GM23338 (cell line): Measurements from ENCODE around the gene MLLT3. TPM values are rescaled to one million over a fixed set of nuclear protein-coding genes. Genes with fewer than 3 reads are reported as not detected.

Experiments
- ATAC-seq: fragments of 200-7000 bp; cut with Tn5 transposase; 3 replicates; pipeline ENCODE4 v1.9.1; 2020
- DNase-seq: peaks from one replicate; pipeline ENCODE4 v3.0.0-alpha.2; 2015; ENCODE audit warnings: low spot score
- H2AFZ ChIP-seq: fragments of 200-600 bp; sonication (generic); 2 replicates; pipeline ENCODE4 v1.8.0; 2016; ENCODE audit warnings: antibody characterized with exemption, mild to moderate bottlenecking, moderate library complexity
- H3F3A ChIP-seq: fragments of 200-600 bp; sonication (generic); replicated peaks from 2 replicates; pipeline ENCODE4 v1.8.0; 2017; ENCODE audit warnings: antibody characterized with exemption, mixed run types, low read depth
- H3K27ac ChIP-seq: fragments of 200-600 bp; sonication (generic); 2 replicates; pipeline ENCODE4 v1.6.1; 2016; ENCODE audit warnings: low read depth
- H3K27me3 ChIP-seq: fragments of 200-600 bp; sonication (generic); 2 replicates; pipeline ENCODE4 v1.8.0; 2016; ENCODE audit warnings: mild to moderate bottlenecking, mixed run types, moderate library complexity; ENCODE audit not compliant: insufficient read depth
- H3K36me3 ChIP-seq: fragments of 200-600 bp; sonication (generic); 2 replicates; pipeline ENCODE4 v1.8.0; 2016; ENCODE audit warnings: mild to moderate bottlenecking; ENCODE audit not compliant: insufficient read depth
- H3K4me1 ChIP-seq: fragments of 200-600 bp; sonication (generic); 2 replicates; pipeline ENCODE4 v1.8.0; 2016; ENCODE audit warnings: mild to moderate bottlenecking, moderate library complexity; ENCODE audit not compliant: insufficient read depth
- H3K4me2 ChIP-seq: fragments of 200-600 bp; sonication (generic); 2 replicates; pipeline ENCODE4 v1.7.1; 2017; ENCODE audit warnings: mixed run types
- H3K4me3 ChIP-seq: fragments of 200-600 bp; sonication (generic); 2 replicates; pipeline ENCODE4 v1.6.1; 2016; ENCODE audit warnings: mixed run types
- H3K79me2 ChIP-seq: fragments of 200-600 bp; sonication (generic); replicated peaks from 2 replicates; pipeline ENCODE4 v1.8.0; 2017; ENCODE audit warnings: mild to moderate bottlenecking; ENCODE audit not compliant: insufficient read depth
- H3K9me2 ChIP-seq: fragments of 200-600 bp; sonication (generic); 2 replicates; pipeline ENCODE4 v1.8.0; 2017; ENCODE audit not compliant: insufficient read depth
- H4K20me1 ChIP-seq: fragments of 200-600 bp; sonication (generic); replicated peaks from 2 replicates; pipeline ENCODE4 v1.8.0; 2017; ENCODE audit warnings: mild to moderate bottlenecking; ENCODE audit not compliant: insufficient read depth
- H3K27ac Mint-ChIP-seq: 2 replicates; pipeline ENCODE4 v1.8.0; 2020; ENCODE audit warnings: inconsistent platforms, mild to moderate bottlenecking, moderate library complexity, mixed read lengths
- H3K27me3 Mint-ChIP-seq: 3 replicates; pipeline ENCODE4 v1.8.0; 2022; ENCODE audit warnings: low read depth, mild to moderate bottlenecking, moderate library complexity, mixed read lengths, inconsistent platforms; ENCODE audit not compliant: insufficient read depth, poor library complexity
- H3K36me3 Mint-ChIP-seq: 3 replicates; pipeline ENCODE4 v1.8.0; 2021; ENCODE audit warnings: low read depth, mild to moderate bottlenecking, inconsistent platforms, moderate library complexity, mixed read lengths
- H3K4me1 Mint-ChIP-seq: 3 replicates; pipeline ENCODE4 v1.8.0; 2020; ENCODE audit warnings: mild to moderate bottlenecking, inconsistent platforms, mixed read lengths
- H3K4me3 Mint-ChIP-seq: 3 replicates; pipeline ENCODE4 v1.8.0; 2021; ENCODE audit warnings: moderate library complexity, mild to moderate bottlenecking, inconsistent platforms, mixed read lengths
- H3K9me3 Mint-ChIP-seq: 3 replicates; pipeline ENCODE4 v1.8.0; 2020; ENCODE audit warnings: moderate library complexity, mild to moderate bottlenecking, inconsistent platforms, mixed read lengths
- CREB1 ChIP-seq: fragments of 250-450 bp; sonication (Bioruptor Pico); IDR thresholded peaks from 2 replicates; pipeline ENCODE4 v1.5.0; 2020; ENCODE audit warnings: low read depth, mild to moderate bottlenecking, moderate library complexity
- EZH2 ChIP-seq: fragments of 200-600 bp; sonication (generic); IDR thresholded peaks from one replicate; pipeline ENCODE4 v1.8.0; 2017; ENCODE audit warnings: antibody characterized with exemption, mild to moderate bottlenecking, low read depth; ENCODE audit not compliant: unreplicated experiment
- EZH2phosphoT487 ChIP-seq: fragments of 200-600 bp; sonication (generic); IDR thresholded peaks from one replicate; pipeline ENCODE4 v1.8.1; 2018; ENCODE audit warnings: antibody characterized with exemption; ENCODE audit not compliant: unreplicated experiment
- JUNB ChIP-seq: IDR thresholded peaks from one replicate; pipeline ENCODE4 v1.6.1; 2016; ENCODE audit warnings: antibody characterized with exemption; ENCODE audit not compliant: unreplicated experiment
- NANOG ChIP-seq: IDR thresholded peaks from 2 replicates; pipeline ENCODE4 v1.6.1; 2016; ENCODE audit warnings: antibody characterized with exemption, borderline replicate concordance
- POLR2AphosphoS5 ChIP-seq: IDR thresholded peaks from 2 replicates; pipeline ENCODE4 v1.6.1; 2016; ENCODE audit warnings: antibody characterized with exemption, low read depth
- STAT1 ChIP-seq: IDR thresholded peaks from one replicate; pipeline ENCODE4 v1.6.1; 2016; ENCODE audit warnings: antibody characterized with exemption; ENCODE audit not compliant: unreplicated experiment
- ZNF114 ChIP-seq: fragments of 250-450 bp; sonication (Bioruptor Pico); IDR thresholded peaks from 2 replicates; pipeline ENCODE4 v1.5.0; 2020; ENCODE audit warnings: mild to moderate bottlenecking, moderate library complexity
- polyA plus RNA-seq: library from polyadenylated mRNA; unstranded; fragments of >200 nt; fragmentation: Nextera tagmentation; extraction: Ambion mirVana; gene quantifications from 2 replicates; pipeline ENCODE4 v1.2.1, GENCODE V29; 2016
- total RNA-seq: library from RNA; depleted of rRNA; stranded (reverse); fragments of >200 nt; shearing (Covaris generic); gene quantifications from 2 replicates; pipeline ENCODE4 v1.2.3, GENCODE V29; 2014
- TF ChIP-seq, protein P1 (sequence below), 2 experiments: fragments of 200-600 bp in 1 of 2; sonication (generic) in 1 of 2; conservative IDR thresholded peaks; 2 replicates each; pipeline versions ENCODE4 v1.5.1 to v1.6.1; 2016 to 2017; ENCODE audit warnings: antibody characterized with exemption in 2 of 2, low read depth in 2 of 2, mild to moderate bottlenecking in 2 of 2, moderate library complexity in 1 of 2
- TF ChIP-seq, protein P2 (sequence below): IDR thresholded peaks from 2 replicates; pipeline ENCODE4 v1.6.1; 2016; ENCODE audit warnings: antibody characterized with exemption
- TF ChIP-seq, protein P3 (sequence below): IDR thresholded peaks from one replicate; pipeline ENCODE4 v1.6.1; 2018; ENCODE audit warnings: antibody characterized with exemption; ENCODE audit not compliant: unreplicated experiment

The MLLT3 gene
- total and polyA plus RNA-seq, 2 experiments from 2014 or later, result 7.5 to 9.5 TPM

DNA sequence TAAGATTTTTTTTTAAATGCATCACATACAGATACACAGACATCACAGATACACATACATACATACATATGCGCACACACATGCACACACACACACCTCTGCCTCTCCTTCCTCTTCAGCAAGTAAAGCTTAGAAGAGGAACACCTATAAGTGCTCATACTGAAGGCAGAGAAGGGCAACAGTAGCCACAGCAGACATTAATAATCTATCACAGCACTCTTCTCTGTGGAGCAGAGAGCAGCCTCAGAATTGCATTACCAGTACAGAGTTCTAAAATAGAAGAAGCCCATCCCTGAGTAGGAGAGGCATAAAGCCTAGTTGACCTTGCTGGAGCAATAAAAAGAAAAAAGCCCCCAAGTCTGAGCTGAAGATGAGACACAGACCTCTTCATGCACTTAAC, 110.6 kb downstream of the MLLT3 start:
- Histone ChIP-seq H3K79me2 (no peaks in the 10 kb centered on the region), H3K27me3 (no peaks in the 10 kb centered on the region), H3K4me2 (no peak overlapping the region), H3K4me1 (0 out of 2 replicates have a peak, but pooled peaks cover 8% of the 10 kb centered on the region), H3K36me3 (no peaks in the 10 kb centered on the region), H4K20me1 (no peaks in the 10 kb centered on the region), H3K27ac (no peak overlapping the region), H2AFZ (no peak overlapping the region), H3F3A (no peaks in the 10 kb centered on the region), H3K4me3 (no peak overlapping the region), H3K9me2 (no peaks in the 10 kb centered on the region)
- no peak overlapping the region for H3K4me3 Mint-ChIP-seq
- no peak for DNase-seq
- H3K9me3 Mint-ChIP-seq, result no peaks in the 10 kb centered on the region
- no peaks in the 10 kb centered on the region for H3K36me3 Mint-ChIP-seq
- H3K27ac Mint-ChIP-seq, result 0 out of 2 replicates have a peak overlapping the region, but pooled peaks have one; percentile 60
- ATAC-seq, result no peak
- H3K27me3 Mint-ChIP-seq, result peaks cover 1% of the 10 kb centered on the region
- no peak for TF ChIP-seq EZH2phosphoT487
- no peak for TF ChIP-seq STAT1
- TF ChIP-seq POLR2AphosphoS5, result no peak
- no peak for TF ChIP-seq CREB1 (CRISPR knock-in tag)
- TF ChIP-seq, protein P1, sequence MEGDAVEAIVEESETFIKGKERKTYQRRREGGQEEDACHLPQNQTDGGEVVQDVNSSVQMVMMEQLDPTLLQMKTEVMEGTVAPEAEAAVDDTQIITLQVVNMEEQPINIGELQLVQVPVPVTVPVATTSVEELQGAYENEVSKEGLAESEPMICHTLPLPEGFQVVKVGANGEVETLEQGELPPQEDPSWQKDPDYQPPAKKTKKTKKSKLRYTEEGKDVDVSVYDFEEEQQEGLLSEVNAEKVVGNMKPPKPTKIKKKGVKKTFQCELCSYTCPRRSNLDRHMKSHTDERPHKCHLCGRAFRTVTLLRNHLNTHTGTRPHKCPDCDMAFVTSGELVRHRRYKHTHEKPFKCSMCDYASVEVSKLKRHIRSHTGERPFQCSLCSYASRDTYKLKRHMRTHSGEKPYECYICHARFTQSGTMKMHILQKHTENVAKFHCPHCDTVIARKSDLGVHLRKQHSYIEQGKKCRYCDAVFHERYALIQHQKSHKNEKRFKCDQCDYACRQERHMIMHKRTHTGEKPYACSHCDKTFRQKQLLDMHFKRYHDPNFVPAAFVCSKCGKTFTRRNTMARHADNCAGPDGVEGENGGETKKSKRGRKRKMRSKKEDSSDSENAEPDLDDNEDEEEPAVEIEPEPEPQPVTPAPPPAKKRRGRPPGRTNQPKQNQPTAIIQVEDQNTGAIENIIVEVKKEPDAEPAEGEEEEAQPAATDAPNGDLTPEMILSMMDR (conservative IDR thresholded peaks at IDR 0.05; ENCODE audit: low read depth in 2 of 2), result no peak
- TF ChIP-seq, protein P2, sequence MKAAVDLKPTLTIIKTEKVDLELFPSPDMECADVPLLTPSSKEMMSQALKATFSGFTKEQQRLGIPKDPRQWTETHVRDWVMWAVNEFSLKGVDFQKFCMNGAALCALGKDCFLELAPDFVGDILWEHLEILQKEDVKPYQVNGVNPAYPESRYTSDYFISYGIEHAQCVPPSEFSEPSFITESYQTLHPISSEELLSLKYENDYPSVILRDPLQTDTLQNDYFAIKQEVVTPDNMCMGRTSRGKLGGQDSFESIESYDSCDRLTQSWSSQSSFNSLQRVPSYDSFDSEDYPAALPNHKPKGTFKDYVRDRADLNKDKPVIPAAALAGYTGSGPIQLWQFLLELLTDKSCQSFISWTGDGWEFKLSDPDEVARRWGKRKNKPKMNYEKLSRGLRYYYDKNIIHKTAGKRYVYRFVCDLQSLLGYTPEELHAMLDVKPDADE, result no peak
- no peak for TF ChIP-seq NANOG
- no peak for TF ChIP-seq JUNB
- no peak for TF ChIP-seq ZNF114 (CRISPR knock-in tag)
- TF ChIP-seq, protein P3, sequence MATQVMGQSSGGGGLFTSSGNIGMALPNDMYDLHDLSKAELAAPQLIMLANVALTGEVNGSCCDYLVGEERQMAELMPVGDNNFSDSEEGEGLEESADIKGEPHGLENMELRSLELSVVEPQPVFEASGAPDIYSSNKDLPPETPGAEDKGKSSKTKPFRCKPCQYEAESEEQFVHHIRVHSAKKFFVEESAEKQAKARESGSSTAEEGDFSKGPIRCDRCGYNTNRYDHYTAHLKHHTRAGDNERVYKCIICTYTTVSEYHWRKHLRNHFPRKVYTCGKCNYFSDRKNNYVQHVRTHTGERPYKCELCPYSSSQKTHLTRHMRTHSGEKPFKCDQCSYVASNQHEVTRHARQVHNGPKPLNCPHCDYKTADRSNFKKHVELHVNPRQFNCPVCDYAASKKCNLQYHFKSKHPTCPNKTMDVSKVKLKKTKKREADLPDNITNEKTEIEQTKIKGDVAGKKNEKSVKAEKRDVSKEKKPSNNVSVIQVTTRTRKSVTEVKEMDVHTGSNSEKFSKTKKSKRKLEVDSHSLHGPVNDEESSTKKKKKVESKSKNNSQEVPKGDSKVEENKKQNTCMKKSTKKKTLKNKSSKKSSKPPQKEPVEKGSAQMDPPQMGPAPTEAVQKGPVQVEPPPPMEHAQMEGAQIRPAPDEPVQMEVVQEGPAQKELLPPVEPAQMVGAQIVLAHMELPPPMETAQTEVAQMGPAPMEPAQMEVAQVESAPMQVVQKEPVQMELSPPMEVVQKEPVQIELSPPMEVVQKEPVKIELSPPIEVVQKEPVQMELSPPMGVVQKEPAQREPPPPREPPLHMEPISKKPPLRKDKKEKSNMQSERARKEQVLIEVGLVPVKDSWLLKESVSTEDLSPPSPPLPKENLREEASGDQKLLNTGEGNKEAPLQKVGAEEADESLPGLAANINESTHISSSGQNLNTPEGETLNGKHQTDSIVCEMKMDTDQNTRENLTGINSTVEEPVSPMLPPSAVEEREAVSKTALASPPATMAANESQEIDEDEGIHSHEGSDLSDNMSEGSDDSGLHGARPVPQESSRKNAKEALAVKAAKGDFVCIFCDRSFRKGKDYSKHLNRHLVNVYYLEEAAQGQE, result no peak
- no peak for TF ChIP-seq EZH2
- H3K4me1 Mint-ChIP-seq, result peaks cover 18% of the 10 kb centered on the region
